Natural killer cell (primary cell): Measurements from ENCODE around the gene UBAC2. TPM values are rescaled to one million over a fixed set of nuclear protein-coding genes. Genes with fewer than 3 reads are reported as not detected.

Source experiments
- ATAC-seq, 3 donors: fragments of 150-1000 bp in 2 of 3; fragments of 200-7000 bp in 1 of 3; cut with Tn5 transposase; 1 replicate in 1 of 3; 2 replicates in 2 of 3; pipeline ENCODE4 v1.10.0; 2021; ENCODE audit warnings: mild to moderate bottlenecking in 2 of 3, moderate library complexity in 2 of 3
- DNase-seq, 2 donors: peaks; one replicate each; pipeline versions ENCODE4 v3.0.0 to v3.0.0-alpha.2; 2013 to 2021; ENCODE audit warnings: mixed read lengths in 1 of 2
- H3K27ac ChIP-seq: one replicate; pipeline ENCODE4 v1.5.1; 2013; ENCODE audit warnings: mild to moderate bottlenecking, low read length
- H3K27me3 ChIP-seq: one replicate; pipeline ENCODE4 v1.6.1; 2013; ENCODE audit warnings: low read length; ENCODE audit not compliant: control insufficient read depth, insufficient read depth
- H3K36me3 ChIP-seq: one replicate; pipeline ENCODE4 v1.6.1; 2013; ENCODE audit warnings: low read length; ENCODE audit not compliant: control insufficient read depth, insufficient read depth
- H3K4me1 ChIP-seq: one replicate; pipeline ENCODE4 v1.6.1; 2013; ENCODE audit warnings: low read length; ENCODE audit not compliant: control insufficient read depth, insufficient read depth
- H3K4me3 ChIP-seq: one replicate; pipeline ENCODE4 v1.5.1; 2013; ENCODE audit warnings: low read length
- H3K9me3 ChIP-seq: one replicate; pipeline ENCODE4 v1.6.1; 2013; ENCODE audit warnings: low read length; ENCODE audit not compliant: control insufficient read depth, insufficient read depth
- H3K27ac Mint-ChIP-seq, 2 donors: one replicate each; pipeline ENCODE4 v1.8.0; 2022; ENCODE audit warnings: mild to moderate bottlenecking in 2 of 2, mixed read lengths in 2 of 2, moderate library complexity in 1 of 2
- H3K27me3 Mint-ChIP-seq, 2 donors: one replicate each; pipeline ENCODE4 v1.8.0; 2022; ENCODE audit warnings: low read depth in 2 of 2, mixed read lengths in 2 of 2
- H3K36me3 Mint-ChIP-seq: one replicate; pipeline ENCODE4 v1.8.0; 2022; ENCODE audit warnings: mixed read lengths
- H3K4me1 Mint-ChIP-seq, 2 donors: one replicate each; pipeline ENCODE4 v1.8.0; 2022; ENCODE audit warnings: mixed read lengths in 2 of 2
- H3K4me3 Mint-ChIP-seq: one replicate; pipeline ENCODE4 v1.8.0; 2022; ENCODE audit warnings: mild to moderate bottlenecking, moderate library complexity, mixed read lengths
- H3K9me3 Mint-ChIP-seq, 2 donors: one replicate each; pipeline ENCODE4 v1.8.0; 2022; ENCODE audit warnings: mixed read lengths in 2 of 2
- WGBS: methylation state at CpG from one replicate; pipeline ENCODE4 v1.1.7; 2013; ENCODE audit warnings: missing lambda C conversion rate; ENCODE audit not compliant: insufficient coverage; 5-methylcytosine and 5-hydroxymethylcytosine counted together
- intact Hi-C: fragments of 100-400 bp; cut with micrococcal nuclease; formaldehyde crosslinking; loops from one replicate; pipeline ENCODE4 v1.14.2; 2022
- total RNA-seq, 4 donors: library from RNA; stranded (reverse); fragments of 120-200 nt in 1 of 4; gene quantifications; one replicate each; pipeline versions ENCODE4 v1.2.3 to v1.2.4, GENCODE V29; 2013 to 2022
- TF ChIP-seq, protein P1 (sequence below): fragments of 200-600 bp; IDR thresholded peaks from one replicate; pipeline ENCODE4 v1.8.0; 2022; ENCODE audit warnings: antibody characterized with exemption

Gene UBAC2
- total RNA-seq, 3 donors from 2014 or later (not counting 1 experiment from before 2014, with no cell fraction given) = 50.6 to 59.1 (median 56.4) TPM

GRCh38 chr13:99313501-99313900, 112.8 kb downstream of the UBAC2 start:
- no peak overlapping the region for H3K4me3 ChIP-seq
- 34% methylated on average over 2 of the region's 3 CpGs for WGBS
- no peak overlapping the region for H3K4me3 Mint-ChIP-seq
- no peaks in the 10 kb centered on the region for H3K9me3 ChIP-seq
- no peaks in the 10 kb centered on the region for H3K27me3 ChIP-seq
- H3K27ac Mint-ChIP-seq = peak overlapping the region; percentile 26 to 46
- H3K36me3 Mint-ChIP-seq = peaks cover 9% of the 10 kb centered on the region
- peaks cover 31% of the 10 kb centered on the region for H3K4me1 ChIP-seq
- peaks cover 32 to 36% of the 10 kb centered on the region in 2 donors for H3K4me1 Mint-ChIP-seq
- DNase-seq = no peak
- H3K27ac ChIP-seq = peak overlapping the region; percentile 6
- H3K36me3 ChIP-seq = peaks cover 10% of the 10 kb centered on the region
- TF ChIP-seq, protein P1, sequence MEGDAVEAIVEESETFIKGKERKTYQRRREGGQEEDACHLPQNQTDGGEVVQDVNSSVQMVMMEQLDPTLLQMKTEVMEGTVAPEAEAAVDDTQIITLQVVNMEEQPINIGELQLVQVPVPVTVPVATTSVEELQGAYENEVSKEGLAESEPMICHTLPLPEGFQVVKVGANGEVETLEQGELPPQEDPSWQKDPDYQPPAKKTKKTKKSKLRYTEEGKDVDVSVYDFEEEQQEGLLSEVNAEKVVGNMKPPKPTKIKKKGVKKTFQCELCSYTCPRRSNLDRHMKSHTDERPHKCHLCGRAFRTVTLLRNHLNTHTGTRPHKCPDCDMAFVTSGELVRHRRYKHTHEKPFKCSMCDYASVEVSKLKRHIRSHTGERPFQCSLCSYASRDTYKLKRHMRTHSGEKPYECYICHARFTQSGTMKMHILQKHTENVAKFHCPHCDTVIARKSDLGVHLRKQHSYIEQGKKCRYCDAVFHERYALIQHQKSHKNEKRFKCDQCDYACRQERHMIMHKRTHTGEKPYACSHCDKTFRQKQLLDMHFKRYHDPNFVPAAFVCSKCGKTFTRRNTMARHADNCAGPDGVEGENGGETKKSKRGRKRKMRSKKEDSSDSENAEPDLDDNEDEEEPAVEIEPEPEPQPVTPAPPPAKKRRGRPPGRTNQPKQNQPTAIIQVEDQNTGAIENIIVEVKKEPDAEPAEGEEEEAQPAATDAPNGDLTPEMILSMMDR = no peak
- no peaks in the 10 kb centered on the region for H3K9me3 Mint-ChIP-seq
- ATAC-seq = no peak
- H3K27me3 Mint-ChIP-seq = no peaks in the 10 kb centered on the region
- intact Hi-C loops = no loop called here

- WGBS = 100% methylated on average over 1 of the region's 1 CpG
- Mint-ChIP-seq H3K9me3 (no peaks in the 10 kb centered on the region), H3K36me3 (peaks cover 6% of the 10 kb centered on the region), H3K27me3 (no peaks in the 10 kb centered on the region), H3K4me1 (peaks cover 32 to 36% of the 10 kb centered on the region in 2 donors), H3K27ac (peak overlapping the region; percentile 26 to 46), H3K4me3 (no peak overlapping the region)
- Histone ChIP-seq H3K27me3 (no peaks in the 10 kb centered on the region), H3K36me3 (peaks cover 13% of the 10 kb centered on the region), H3K4me1 (peaks cover 31% of the 10 kb centered on the region), H3K9me3 (no peaks in the 10 kb centered on the region), H3K27ac (no peak overlapping the region), H3K4me3 (no peak overlapping the region)
- DNase-seq = peak in 1 of 2 donors; percentile 38
- TF ChIP-seq, protein P1 = no peak
- ATAC-seq = no peak
- intact Hi-C loops = no loop called here
Observed at GRCh38 chr13:99313941-99314340, 113.3 kb downstream of the UBAC2 start.

GRCh38 chr13:99314640-99315176, 114.1 kb downstream of the UBAC2 start:
- H3K36me3 ChIP-seq = peaks cover 18% of the 10 kb centered on the region
- H3K4me3 ChIP-seq = no peak overlapping the region
- H3K36me3 Mint-ChIP-seq = peaks cover 6% of the 10 kb centered on the region
- peaks cover 32 to 36% of the 10 kb centered on the region in 2 donors for H3K4me1 Mint-ChIP-seq
- DNase-seq (peak in 1 of 2 donors; percentile 87), ATAC-seq (peak; percentile 34 to 56 (median 55))
- peak overlapping the region; percentile 58 for H3K27ac ChIP-seq
- TF ChIP-seq, protein P1 = no peak
- H3K27ac Mint-ChIP-seq = peak overlapping the region; percentile 26 to 49
- intact Hi-C loops = no loop called here
- no peaks in the 10 kb centered on the region for H3K9me3 ChIP-seq
- no peaks in the 10 kb centered on the region for H3K9me3 Mint-ChIP-seq
- no peaks in the 10 kb centered on the region for H3K27me3 Mint-ChIP-seq
- peak overlapping the region; percentile 35 for H3K4me3 Mint-ChIP-seq
- 70% methylated on average over 10 of the region's 10 CpGs for WGBS
- peaks cover 30% of the 10 kb centered on the region for H3K4me1 ChIP-seq
- no peaks in the 10 kb centered on the region for H3K27me3 ChIP-seq

DNA sequence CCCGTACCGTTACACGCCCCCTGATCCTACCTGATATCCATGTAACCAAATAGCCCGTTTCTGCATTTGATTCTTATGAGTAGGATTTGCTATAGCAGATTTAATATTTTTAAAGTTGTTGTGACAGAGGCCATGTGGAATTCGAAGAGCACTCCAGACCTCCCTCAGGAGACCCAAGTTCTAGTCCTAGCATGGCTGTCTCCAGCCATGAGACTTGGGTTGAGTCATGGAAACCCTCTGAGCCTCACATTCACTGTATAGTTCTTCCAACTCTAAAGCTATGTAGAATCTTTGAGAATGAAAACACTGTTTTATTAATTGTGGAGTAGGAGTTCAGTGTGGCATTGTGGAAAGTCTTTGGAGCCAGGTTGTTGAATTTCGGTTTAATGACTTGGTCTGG, 114.5 kb downstream of the UBAC2 start:
- peak overlapping the region; percentile 26 to 49 for H3K27ac Mint-ChIP-seq
- intact Hi-C loops = no loop called here
- H3K36me3 ChIP-seq = peaks cover 18% of the 10 kb centered on the region
- H3K4me1 Mint-ChIP-seq = peaks cover 32 to 36% of the 10 kb centered on the region in 2 donors
- H3K4me3 Mint-ChIP-seq = peak overlapping the region; percentile 35
- H3K27me3 Mint-ChIP-seq = no peaks in the 10 kb centered on the region
- no peak for ATAC-seq
- no peaks in the 10 kb centered on the region for H3K27me3 ChIP-seq
- peaks cover 6% of the 10 kb centered on the region for H3K36me3 Mint-ChIP-seq
- H3K27ac ChIP-seq = peak overlapping the region; percentile 58
- H3K9me3 Mint-ChIP-seq = no peaks in the 10 kb centered on the region
- no peak overlapping the region for H3K4me3 ChIP-seq
- TF ChIP-seq, protein P1 = no peak
- WGBS = 84% methylated on average over 6 of the region's 6 CpGs
- no peak for DNase-seq
- H3K4me1 ChIP-seq = peaks cover 26% of the 10 kb centered on the region
- no peaks in the 10 kb centered on the region for H3K9me3 ChIP-seq
